Psoas muscle (tissue), 8 donors: Measurements from ENCODE around the gene SSH2. TPM values are rescaled to one million over a fixed set of nuclear protein-coding genes. Genes with fewer than 3 reads are reported as not detected.
A peak's percentile ranks its signal among the peaks of the same experiment; 100 is the strongest.

Experiments used
- ATAC-seq, 4 donors: fragments of 200-7000 bp; cut with Tn5 transposase; one replicate each; pipeline ENCODE4 v1.9.1; 2020; ENCODE audit warnings: moderate library complexity in 3 of 4, mild to moderate bottlenecking in 2 of 4
- DNase-seq, 2 donors: peaks; one replicate each; pipeline ENCODE4 v3.0.0-alpha.2; 2020
- H3K27ac ChIP-seq: fragments of 200-600 bp; one replicate; pipeline ENCODE4 v1.8.0; 2022
- H3K27me3 ChIP-seq, 3 donors: fragments of 200-600 bp in 1 of 3; one replicate each; pipeline versions ENCODE4 v1.6.1 to v1.8.0; 2013 to 2022; ENCODE audit warnings: low read length in 2 of 3, mild to moderate bottlenecking in 2 of 3, moderate library complexity in 1 of 3; ENCODE audit not compliant: insufficient read depth in 3 of 3
- H3K36me3 ChIP-seq, 2 donors: fragments of 200-600 bp in 1 of 2; one replicate each; pipeline versions ENCODE4 v1.6.1 to v1.8.0; 2013 to 2022; ENCODE audit warnings: low read depth in 1 of 2, mild to moderate bottlenecking in 1 of 2, moderate library complexity in 1 of 2; ENCODE audit not compliant: insufficient read depth in 1 of 2
- H3K4me1 ChIP-seq: fragments of 200-600 bp; one replicate; pipeline ENCODE4 v1.8.0; 2022
- H3K4me3 ChIP-seq: fragments of 200-600 bp; one replicate; pipeline ENCODE4 v1.8.0; 2022; ENCODE audit warnings: mild to moderate bottlenecking
- H3K9me3 ChIP-seq: fragments of 200-600 bp; one replicate; pipeline ENCODE4 v1.8.0; 2022
- CTCF ChIP-seq: fragments of 200-600 bp; IDR thresholded peaks from one replicate; pipeline ENCODE4 v1.8.0; 2022; ENCODE audit warnings: antibody characterized with exemption
- WGBS, 3 donors: extraction: QIAGEN DNeasy Blood & Tissue Kit; methylation state at CpG; one replicate each; pipeline versions ENCODE4 v1.1.6 to v1.1.7; 2013; 5-methylcytosine and 5-hydroxymethylcytosine counted together
- intact Hi-C, 2 donors: fragments of 100-400 bp; cut with DNase I; formaldehyde crosslinking; loops; one replicate each; pipeline versions ENCODE4 v1.11.0 to v1.14.2; 2022
- polyA plus RNA-seq, 3 donors: library from polyadenylated mRNA; stranded (reverse); fragments of 200-250 nt; gene quantifications; one replicate each; pipeline ENCODE4 v1.2.3, GENCODE V29; 2013
- total RNA-seq, 4 donors: library from RNA; stranded (reverse); fragmentation: NEBNext Ultra II Directional in 2 of 4; extraction: Animal tissue kit (Norgen Biotek cat#: 25700) in 2 of 4; gene quantifications; one replicate each; pipeline versions ENCODE4 v1.2.1 to v1.2.4, GENCODE V29; 2021 to 2023
- donor health status: healthy with polysubstance abuse.
- donor health status: DM: no; HTN: no; CAD: no; lungs with moderate emphysema.
- donor health status: Bipolar disorder and iron deficiency.
- donor health status: healthy.
- donor health status: DM: yes; HTN: yes; CAD: no.
- donor health status: DM: no; HTN: no; CAD: no.
- donor health status: DM: no; HTN: no; CAD: no.
- donor health status: DM: yes; HTN: yes; CAD: no.

Gene SSH2
- total and polyA plus RNA-seq, 7 donors = 28.0 to 168 (median 107) TPM

- Histone ChIP-seq H3K4me1 (peaks cover 7% of the 10 kb centered on the region), H3K27ac (no peak overlapping the region), H3K9me3 (no peaks in the 10 kb centered on the region), H3K27me3 (no peaks in the 10 kb centered on the region), H3K4me3 (no peak overlapping the region), H3K36me3 (no peaks in the 10 kb centered on the region)
- DNase-seq (no peak), ATAC-seq (no peak)
- WGBS, 3 donors = 29 to 80% (median 40%) methylated on average over 1 of the region's 1 CpG
- intact Hi-C loops = no loop called here
- no peak for TF ChIP-seq CTCF
Observed at GRCh38 chr17:29821897-29822296, 108.1 kb downstream of the SSH2 start.

GRCh38 chr17:29820425-29820824 is 109.6 kb downstream of the SSH2 start:
- no peak overlapping the region for H3K27ac ChIP-seq
- no peaks in the 10 kb centered on the region for H3K36me3 ChIP-seq
- intact Hi-C loops = no loop called here
- H3K4me3 ChIP-seq = no peak overlapping the region
- no peak for DNase-seq
- no peaks in the 10 kb centered on the region for H3K9me3 ChIP-seq
- TF ChIP-seq CTCF = no peak
- no peak for ATAC-seq
- 76 to 88% (median 78%) methylated on average over 1 of the region's 1 CpG for WGBS, 3 donors
- H3K4me1 ChIP-seq = no peaks in the 10 kb centered on the region
- H3K27me3 ChIP-seq = no peaks in the 10 kb centered on the region

GRCh38 chr17:29807520-29808361 is 122.3 kb downstream of the SSH2 start:
- intact Hi-C loops = loop anchor here (2.0 to 10.0 kb wide), 3 partner anchors 123 to 287 kb away; partner anchors contain the start of gene SSH2 (in 1 of the 2)
- H3K27me3 ChIP-seq = no peaks in the 10 kb centered on the region
- H3K4me3 ChIP-seq = no peak overlapping the region
- 65 to 69% (median 69%) methylated on average over 13 to 14 of the region's 14 CpGs for WGBS, 3 donors
- ATAC-seq (peak; percentile 73 to 87 (median 76)), DNase-seq (peak; percentile 42 to 56)
- peak; percentile 80 for TF ChIP-seq CTCF
- no peaks in the 10 kb centered on the region for H3K36me3 ChIP-seq
- no peaks in the 10 kb centered on the region for H3K9me3 ChIP-seq
- H3K4me1 ChIP-seq = no peaks in the 10 kb centered on the region
- no peak overlapping the region for H3K27ac ChIP-seq

DNA sequence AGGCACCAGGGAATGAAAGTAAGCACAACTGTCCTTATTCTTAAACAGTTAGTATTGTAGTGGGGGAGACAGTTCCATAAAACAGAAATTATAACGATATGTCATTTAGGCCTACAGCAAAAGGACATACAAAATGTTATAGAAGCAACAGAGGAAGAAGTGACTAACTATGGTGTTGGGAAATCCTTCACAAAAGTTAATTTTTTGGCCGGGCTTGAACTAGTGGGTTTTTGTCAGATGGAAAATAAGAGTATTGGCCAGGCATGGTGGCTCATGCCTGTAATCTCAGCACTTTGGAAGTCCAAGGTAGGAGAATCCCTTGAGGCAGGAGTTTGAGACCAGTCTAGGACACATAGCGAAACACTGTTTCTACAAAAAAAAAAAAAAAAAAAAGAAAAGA is 127.8 kb downstream of the SSH2 start:
- Histone ChIP-seq H3K36me3 (no peaks in the 10 kb centered on the region), H3K4me3 (no peak overlapping the region), H3K27me3 (no peaks in the 10 kb centered on the region), H3K27ac (no peak overlapping the region), H3K4me1 (no peaks in the 10 kb centered on the region), H3K9me3 (no peaks in the 10 kb centered on the region)
- no peak for TF ChIP-seq CTCF
- intact Hi-C loops = loop anchor here in 1 of 2 donors (10.0 kb wide), 1 partner anchor 293 kb away; no protein-coding TSS in a partner anchor
- 94 to 96% (median 95%) methylated on average over 3 of the region's 3 CpGs for WGBS, 3 donors
- DNase-seq (no peak), ATAC-seq (no peak)
